DMS79 treated with DMSO at 0.1 percent for 48 hours (cell line): ENCODE data around the gene COL26A1.
"Not testable (repeated sequence)": the region's sequence is repeated elsewhere in the genome, so short reads cannot be mapped to it uniquely, and the experiment has no call there.

Experiments used
- DNase-seq: peaks from one replicate; lab custom pipeline; 2025; lab: John Stamatoyannopoulos, UW

The COL26A1 gene

DNA sequence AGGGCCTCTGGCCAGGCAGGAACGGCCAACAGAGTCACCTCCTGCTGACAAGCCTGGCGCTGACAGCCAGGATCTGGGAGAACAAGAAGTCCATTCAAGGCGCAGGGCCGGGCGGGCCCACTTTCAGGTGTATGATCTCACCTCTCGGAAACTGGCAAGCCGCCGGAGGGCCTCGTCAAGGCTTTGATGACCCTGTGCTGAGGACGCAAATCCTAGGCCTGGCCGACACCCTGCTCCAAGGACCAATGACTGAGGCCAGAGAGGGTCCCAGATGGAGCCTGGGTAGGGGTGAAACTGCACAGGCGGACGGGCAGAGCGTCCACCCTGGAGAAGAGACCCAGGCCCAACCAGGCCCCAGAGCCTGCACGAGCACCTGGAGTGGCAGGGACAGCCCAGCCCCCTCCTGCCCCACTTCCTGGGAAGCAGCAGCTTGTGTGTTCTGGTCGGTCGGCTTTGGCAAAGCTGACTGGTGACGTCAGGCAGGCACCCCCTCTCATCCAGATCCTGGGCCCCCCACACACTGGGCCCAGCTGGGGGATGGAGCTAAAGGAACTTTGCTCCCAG is 235.8 kb downstream of the COL26A1 start:
- no peak for DNase-seq

DNA sequence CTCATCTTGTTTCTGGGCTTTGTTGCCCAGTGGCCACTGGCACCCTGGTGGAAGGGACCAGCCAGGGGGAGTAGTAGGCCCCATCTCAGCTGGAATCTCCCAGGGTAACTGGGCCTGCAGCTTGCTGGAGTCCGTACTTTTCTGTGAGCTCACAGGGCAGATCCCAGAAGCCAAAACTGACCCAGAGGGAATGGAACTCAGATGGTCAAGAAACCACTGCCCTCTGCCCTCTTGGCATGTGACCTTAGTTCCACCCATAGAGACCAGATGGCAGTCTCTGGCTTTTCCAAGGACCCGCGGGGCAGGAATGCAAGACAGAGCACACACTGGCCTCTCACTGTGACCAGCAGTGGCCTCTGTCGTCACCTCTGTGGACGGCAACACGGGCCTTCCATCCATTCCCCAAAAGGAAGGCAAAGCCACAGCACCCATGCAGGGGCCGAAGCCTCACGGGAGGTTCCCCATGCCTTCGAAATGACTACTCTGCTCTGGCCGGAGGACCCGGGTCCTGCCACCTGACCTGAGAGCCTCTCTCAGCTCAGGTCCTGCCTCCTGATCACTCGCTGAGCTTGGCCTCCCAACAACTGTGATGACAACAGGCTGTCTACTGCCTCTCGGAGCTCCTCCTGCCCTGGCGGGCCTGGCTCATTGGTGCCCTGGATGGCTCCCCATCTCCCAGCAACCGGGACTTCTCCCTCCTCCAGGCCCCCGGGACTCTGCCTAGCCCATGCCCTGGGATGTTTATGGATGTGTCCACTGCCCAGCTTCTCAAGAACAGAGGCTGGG is 236.5 kb downstream of the COL26A1 start:
- DNase-seq: no peak

DNA sequence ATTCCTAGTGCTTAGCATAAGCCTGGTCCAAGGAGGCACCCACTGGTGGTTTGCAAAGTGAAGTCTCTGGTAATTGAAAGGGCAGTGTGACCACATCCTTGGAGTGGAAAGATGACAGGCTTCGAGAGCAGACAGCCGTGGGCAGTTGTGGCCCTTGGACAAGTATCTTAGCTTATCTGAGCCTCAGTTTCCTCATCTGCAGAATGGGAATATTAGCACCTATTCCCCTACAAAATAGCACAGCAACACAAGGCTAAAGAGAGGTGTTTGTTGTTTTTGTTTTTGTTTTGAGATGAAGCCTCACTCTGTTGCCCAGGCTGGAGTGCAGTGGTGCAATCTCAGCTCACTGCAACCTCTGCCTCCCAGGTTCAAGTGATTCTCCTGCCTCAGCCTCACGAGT is 237.1 kb downstream of the COL26A1 start:
- no peak for DNase-seq

DNA sequence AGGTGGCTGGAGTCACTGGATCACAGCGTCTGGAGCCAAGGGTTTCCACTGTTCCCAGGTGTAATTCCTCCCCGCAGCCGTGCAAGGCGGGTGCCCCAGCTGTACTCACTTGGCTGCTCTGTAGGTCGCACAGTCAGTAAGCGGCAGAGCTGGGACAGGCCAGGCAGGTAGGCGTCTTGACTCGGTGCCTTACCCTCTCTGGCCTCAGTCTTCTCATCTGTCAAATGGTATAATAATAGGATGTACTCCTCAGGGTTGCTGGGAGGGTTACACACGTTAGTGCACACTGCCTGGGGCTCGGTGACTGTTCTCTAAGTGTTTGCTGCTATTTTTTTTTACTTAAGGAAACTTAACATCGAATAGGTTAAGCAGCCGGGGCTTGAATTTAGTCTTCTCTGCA is 239.4 kb downstream of the COL26A1 start:
- DNase-seq: no peak

DNA sequence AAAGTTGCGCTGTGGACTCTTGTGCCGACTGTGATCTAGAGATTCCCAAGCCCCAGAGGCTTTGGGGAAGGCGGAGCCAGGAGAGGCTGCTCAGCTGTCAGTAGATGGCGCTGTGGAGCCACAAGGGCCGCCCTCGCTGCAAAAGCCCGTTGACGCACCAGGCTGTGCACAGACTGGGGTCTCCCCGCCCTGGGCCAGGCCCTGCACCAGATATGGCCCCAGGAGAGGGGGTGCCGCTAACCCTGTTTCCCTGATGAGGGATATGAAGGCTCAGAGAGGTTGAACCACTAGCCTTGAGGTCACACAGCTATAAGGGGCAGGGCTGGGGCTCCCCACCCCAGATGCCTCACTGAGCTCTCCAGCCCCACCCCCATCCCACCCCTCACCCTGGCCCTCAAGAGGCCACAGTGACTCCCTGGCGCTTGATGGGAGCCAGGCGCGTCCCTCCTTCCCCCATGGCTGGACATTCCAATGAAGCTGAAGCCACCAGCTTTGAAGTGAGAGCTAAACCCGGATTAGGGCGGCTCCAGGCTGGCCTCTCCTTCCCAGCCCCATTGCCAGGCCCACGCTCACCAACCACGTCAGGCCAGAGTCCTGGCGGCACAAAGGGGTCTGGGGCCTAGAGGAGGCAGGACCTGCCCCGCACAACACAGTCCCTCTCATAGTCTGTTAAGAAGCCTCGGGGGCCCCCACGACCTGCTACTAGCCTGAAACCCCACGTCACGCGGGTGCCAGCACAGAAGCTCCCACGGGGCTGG is 240.0 kb downstream of the COL26A1 start:
- DNase-seq: peak; percentile 23

DNA sequence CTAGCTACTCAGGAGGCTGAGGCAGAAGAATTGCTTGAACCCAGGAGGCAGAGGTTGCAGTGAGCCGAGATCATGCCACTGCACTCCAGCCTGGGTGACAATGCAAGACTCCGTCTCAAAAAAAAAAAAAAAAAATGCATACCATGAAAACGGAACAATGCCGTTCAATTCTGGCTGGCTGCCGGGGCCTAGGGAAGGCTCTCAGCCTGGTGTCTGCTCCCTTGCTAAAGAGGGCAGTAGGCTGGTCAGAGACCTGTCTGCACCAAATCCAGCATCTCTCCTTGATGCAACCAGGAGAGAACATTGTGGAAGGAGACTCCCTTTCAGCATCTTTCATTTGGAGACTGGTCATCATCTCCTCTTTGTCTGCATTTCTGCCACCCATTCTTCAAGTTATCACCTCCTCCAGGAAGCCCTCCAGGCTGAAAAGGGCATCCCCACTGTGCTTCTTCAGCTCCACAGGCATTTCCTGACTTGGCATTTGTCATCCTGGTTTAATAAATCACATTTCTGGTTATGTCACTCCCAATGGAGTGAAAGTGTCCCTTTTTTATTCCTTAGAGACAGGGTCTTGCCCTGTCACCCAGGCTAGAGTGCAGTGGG is 241.8 kb downstream of the COL26A1 start:
- DNase-seq: no peak

DNA sequence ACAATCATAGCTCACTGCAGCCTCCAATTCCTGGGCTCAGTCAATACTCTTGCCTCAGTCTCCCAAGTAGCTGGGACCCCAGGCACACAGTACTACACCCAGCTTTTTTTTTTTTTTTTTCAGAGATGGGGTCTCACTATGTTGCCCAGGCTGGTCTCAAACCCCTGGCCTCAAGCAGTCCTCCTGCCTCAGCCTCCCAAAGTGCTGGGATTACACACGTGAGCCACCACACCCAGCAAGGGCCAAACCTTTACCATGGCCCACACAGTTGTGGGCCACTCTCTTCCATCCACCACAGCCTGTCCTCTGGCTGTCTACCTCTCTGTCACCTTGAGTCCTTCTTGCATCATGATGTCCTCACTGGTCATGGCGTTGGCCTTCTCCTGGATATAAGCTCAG is 242.3 kb downstream of the COL26A1 start:
- not testable (repeated sequence) for DNase-seq

DNA sequence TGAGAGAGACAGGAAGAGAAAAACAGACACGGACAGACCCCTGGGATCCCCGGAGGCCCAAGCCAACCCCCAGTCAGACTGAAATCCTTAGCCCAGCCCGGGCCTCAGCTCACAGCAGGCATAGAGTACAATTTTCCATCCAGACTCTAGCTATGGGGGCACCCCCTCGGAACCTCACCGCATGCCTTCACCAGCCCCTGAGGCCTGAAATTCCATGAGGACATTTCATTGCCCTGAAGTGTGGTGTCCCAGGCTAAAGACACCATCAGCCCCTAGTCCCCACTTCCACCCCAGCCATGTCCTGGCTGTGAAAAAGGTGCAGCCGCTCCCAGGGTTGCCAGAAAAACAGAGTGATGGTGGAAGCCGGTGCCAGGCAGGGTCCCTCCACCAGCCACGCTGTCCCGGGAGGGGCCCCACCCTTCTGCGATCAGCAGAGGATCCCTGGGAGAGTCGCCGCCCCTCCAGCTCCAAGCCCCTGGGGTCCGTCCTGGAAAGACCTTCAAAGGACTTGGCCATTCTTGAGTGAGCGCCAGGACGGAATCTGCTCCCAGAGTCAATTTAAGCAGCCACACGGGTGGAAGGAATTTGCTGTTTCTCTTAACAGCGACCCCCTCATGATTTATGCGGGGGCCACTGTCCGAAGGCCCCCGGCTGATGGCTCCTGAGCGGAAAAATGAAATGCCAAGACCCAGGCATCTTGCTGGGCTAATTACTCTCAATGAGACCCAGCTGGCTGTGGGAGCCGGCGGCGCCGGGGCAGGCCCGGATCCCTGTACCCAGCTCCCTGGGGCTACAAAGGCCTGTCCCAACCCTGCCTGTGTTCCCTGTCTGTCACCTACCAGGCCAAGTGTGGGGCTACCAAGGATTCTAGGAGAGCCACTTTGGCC is 243.2 kb downstream of the COL26A1 start:
- DNase-seq: no peak

DNA sequence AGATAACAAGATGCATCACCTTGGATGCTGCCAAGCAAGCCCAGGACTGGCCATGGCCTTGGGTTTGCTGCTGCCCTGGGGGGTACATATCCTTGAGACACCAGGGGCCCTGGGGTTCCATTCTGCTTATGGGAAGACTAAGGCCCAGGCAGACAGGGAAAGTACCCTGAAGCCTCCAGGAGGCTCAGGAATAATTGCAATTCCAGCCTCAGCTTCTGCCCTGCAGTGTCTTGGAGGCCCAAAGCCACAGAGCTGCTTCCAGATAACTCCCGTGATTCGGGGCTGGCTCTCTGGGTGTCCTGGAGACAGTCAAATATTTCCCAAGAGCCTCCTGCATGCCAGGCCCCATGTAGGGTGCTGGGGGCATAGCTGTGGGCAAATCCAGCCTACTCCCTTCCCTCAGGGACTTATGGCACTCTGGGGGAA is 243.8 kb downstream of the COL26A1 start:
- DNase-seq: no peak
